Glomerular endothelial cell (primary cell): ENCODE measurements around the gene OR1F1. TPM values are rescaled to one million over a fixed set of nuclear protein-coding genes. Genes with fewer than 3 reads are reported as not detected.
"Not testable (repeated sequence)": the region's sequence is repeated elsewhere in the genome, so short reads cannot be mapped to it uniquely, and the experiment has no call there.

ENCODE experiments used
- DNase-seq: peaks from one replicate; pipeline ENCODE4 v3.0.0-alpha.2; 2011; ENCODE audit warnings: low read depth, low spot score; ENCODE audit errors: extremely low read depth
- total RNA-seq: library from RNA; depleted of rRNA; stranded (reverse); fragments of >200 nt; gene quantifications from 2 replicates; pipeline ENCODE4 v1.2.3, GENCODE V29; 2015

Gene OR1F1
- total RNA-seq, 1 donor from 2014 or later = not detected

DNA sequence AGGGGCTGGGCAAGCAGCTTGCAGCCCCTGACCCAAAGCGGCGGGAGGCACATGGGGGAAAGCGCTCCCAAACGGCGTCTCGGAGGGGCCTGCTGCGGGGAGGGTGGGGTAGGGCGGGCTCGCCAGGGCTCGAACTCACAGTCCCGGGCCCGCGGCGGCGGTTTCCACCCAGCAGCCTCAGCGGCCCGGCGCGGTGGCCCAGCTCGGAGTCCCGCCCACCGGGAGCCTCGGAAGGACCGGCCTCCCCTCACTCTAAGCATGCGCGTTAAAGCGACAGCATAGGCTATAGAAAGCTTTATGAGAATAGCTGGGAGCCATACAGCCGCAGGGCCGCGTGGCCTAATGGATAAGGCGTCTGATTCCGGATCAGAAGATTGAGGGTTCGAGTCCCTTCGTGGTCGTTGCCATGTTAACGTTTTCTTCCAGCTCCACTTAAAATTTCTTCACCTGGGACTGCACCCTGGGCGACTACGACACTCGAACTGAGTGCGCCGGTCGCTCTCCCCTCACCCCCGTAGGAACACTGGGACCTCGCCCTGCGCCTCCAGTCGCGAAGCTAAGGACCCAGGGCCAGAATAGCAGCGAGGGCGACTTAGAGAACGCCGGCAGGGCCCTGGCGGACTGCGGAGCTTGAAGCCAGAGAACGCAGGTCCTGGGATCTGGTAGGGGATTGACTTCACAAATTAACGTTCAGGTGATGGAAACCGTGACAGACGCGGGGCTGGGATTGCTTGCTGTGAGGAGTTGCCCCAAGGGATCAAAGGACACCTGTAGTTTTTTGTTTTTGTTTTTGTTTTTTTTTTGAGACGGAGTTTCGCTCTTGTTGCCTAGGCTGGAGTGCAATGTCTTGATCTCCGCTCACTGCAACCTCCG, 37.4 kb upstream of the OR1F1 start:
- DNase-seq = peak; percentile 84

DNA sequence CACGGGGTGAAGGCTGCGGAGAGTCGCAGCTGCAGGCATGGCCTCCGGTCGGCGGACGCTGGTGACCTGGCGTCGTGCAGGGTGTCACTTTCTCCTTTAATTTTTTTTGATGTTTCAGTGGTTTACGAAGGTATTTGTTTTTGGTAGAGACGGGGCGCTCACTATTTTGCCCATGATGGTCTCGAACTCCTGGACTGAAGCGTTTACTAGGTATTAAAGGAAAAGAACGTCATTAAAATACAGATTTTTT, 36.1 kb upstream of the OR1F1 start:
- DNase-seq = no peak

DNA sequence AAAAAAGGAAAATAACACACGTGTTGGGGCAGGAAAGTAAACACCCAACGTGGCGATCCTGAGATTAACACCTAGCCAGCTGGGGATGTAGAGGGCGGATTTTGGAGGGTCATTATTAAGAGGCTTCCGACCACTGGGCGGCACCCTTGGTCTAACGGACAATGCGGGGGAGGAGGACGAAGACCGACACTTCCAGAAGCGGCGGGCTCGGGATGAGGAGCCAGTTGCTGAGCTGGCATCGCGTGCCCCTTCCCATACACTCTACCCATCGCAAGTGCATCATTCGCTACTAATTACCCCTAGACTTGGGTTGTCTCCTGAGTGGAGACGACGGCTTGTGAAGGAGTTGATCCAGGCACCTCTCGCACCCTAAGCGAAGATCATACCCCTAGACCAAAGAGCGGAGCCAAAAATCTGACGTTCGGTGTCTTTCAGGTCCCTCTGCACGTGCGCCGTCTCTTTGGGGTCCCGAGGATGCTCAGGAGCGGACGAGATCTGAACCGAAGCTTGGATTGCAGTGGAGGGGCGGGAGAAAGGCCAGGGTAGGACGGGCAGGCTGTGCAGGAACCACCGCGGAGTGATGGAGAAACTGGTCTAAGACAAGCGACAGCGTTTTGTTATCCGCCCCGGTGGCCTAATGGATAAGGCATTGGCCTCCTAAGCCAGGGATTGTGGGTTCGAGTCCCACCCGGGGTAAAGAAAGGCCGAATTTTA, 35.6 kb upstream of the OR1F1 start:
- DNase-seq = no peak

DNA sequence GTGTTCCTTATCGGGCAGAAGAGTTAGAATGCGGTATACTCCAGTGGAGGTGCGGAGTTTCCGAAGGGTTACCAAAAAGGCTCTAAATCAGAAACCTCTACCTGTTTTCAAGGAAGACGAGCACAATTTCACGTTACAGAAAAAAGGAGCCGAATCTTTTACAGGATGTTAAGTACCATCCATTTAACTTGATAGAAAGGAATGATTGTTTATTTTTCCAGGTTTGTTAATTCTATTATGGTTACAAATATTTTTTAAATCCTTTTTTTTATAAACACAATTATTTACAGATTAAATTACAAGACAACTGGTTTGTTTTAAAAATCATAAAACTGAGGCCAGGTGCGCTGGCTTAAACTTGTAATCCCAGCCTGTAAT, 35.0 kb upstream of the OR1F1 start:
- DNase-seq = peak; percentile 58

DNA sequence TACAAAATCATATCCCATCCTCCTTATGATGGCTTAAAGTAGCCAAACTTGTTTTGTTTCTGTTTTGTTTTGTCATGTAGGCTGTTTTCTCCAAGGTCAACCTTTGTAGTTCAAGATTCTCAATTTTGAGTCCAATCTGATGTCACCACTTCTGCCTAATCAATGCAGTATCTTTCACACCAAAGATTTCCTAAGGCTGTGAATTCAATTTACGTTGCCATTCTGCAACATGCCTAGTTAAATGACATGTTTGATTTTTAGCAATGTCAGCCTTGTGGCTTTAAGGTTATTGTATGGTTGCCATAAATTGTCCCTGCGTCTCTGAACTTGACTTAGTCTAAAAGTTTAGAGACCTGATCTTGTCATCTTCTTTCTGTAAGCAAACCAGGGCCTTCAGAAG, 32.8 kb upstream of the OR1F1 start:
- DNase-seq = no peak

DNA sequence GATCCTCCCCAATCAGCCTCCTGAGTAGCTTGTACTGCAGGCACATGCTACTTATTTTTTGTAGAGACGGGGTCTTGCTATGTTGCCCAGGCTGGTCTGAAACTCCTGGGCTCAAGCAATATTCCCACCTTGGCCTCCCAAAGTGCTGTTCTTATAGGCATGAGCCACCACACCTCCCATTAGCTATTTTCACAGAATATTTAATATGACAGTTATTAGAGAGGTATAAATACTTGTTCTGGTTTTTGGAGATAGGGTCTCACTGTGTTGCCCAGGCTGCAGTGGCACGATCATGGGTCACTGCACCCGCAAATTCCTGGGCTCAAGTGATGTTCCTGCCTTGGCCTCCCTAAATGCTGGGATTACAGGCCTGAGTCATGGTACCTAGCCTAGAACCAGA, 32.0 kb upstream of the OR1F1 start:
- DNase-seq = no peak

DNA sequence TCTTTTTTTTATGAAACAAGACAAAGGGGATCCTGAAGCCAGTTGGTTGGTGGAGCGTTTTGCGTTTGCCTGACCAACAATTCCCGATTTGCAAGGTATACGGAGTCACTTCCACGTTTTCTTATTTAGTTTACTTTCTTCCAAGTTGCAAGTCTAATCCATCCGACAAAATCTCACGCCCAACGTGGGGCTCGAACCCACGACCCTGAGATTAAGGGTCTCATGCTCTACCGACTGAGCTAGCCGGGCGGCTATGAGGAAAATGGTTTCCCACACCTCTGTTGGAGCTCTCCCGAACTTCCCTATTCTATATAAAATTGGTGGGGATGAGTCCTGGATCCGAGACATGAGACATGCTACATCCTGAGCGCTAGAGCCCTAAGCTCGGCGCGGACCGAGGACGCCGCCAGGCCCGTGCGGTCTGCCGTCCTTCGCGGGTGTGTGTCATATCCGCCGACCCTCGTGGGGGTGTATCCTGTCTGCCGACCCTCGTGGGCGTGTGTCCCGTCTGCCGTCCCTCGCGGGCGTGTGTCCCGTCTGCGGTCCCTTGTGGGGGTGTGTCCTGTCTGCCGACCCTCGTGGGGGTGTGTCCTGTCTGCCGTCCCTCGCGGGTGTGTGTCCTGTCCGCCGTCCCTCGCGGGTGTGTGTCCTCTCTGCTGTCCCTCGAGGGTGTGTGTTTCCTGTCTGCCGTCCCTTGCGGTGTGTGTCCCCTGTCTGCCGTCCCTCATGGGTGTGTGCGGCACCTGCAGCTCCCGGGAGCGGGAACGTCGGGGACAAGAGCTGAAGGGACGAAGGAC, 30.6 kb upstream of the OR1F1 start:
- peak; percentile 77 for DNase-seq

DNA sequence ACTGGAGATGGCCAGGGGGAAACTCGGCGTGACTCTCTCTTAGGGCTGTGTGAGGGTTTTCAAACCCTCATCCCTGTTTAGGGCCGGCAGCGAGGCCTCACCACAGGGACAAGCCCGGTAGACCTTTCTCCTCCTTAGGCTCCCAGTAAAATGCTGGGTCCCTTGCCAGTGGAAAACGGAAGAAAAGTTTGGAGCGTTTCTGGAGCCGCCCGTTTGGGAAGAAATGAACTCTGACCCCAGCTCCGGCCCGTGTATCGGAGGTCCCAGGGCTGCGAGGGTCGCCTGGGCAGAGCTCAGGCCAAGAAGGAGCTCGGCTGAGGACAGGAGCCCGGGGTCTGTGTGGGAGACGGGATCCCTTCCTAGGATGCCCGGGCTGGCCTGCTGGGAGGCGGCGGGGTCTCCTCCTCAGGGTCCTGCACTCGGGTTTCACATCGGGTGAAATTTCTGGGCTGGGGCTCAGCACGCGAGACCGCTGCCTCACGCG, 29.9 kb upstream of the OR1F1 start:
- no peak for DNase-seq

DNA sequence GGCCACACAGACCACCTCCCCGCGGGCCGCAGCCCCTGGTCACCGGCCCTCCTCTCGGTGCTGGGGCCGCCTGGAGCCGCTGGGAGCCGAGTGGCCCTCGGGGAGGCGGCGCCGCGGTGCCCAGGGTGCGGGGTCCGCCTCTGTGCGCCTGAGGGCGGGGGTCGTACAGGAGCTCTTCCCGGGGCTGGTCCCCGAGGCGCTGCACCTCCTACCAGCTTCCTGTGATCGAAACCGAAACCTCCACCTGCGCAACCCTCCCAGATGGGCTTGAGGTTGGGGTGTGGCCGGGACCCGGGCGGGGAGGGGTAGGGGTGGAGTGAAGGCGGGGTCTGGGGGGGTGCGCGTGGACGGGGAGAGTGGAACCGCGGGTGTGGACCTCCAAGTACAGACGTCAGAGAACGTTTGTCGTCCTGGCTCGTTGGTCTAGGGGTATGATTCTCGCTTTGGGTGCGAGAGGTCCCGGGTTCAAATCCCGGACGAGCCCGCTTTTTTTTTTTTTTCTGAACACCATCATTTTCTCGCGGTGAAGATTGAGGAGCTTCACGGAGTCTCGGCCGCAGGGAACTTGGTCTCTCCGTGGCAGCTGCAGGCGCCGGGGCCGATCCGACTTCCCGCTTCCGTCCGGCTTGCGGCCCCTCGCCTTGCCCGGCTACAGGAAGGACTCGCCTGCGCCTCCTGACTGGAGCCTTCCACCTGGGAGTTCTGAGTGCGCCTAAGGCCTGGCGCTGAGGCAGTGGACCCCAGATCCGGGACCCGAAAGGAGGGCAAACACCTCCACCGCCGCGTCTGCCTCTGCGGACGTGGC, 29.3 kb upstream of the OR1F1 start:
- DNase-seq = peak; percentile 50

DNA sequence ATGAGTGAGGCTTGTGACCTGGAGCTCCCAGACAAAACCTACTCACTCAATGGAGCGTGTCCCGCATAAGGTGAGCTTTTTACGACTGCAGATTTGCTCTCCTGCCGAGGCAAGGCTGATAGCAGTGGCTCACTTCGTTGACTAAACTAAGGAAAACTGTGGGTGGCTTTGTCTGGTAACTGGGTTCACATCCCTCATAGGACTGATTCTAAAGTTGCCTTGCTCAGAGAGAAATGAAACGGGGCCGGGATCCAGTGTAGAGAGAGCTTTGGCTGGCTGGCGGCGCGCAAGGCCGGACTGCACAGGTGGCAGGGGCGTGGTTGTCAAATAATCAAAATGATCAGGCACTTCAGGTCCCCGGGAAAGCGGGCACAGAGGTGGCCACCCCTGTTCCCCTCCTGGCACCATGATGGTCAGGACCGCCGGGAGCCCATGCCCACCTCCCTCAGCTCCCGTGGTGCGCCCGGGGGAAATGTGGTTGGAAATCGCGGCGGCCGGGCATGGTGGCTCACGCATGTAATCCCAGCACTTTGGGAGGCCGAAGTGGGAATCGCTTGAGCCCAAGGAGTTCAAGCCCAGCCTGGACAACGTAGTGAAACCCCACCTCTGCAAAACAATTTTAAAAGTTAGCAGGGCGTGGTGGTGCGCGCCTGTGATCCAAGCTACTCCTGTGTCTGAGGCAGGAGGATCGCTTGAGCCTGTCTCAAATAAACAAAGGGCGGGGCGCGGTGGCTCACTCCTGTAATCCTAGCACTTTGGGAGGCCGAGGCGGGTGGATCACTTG, 26.6 kb upstream of the OR1F1 start:
- DNase-seq = no peak

DNA sequence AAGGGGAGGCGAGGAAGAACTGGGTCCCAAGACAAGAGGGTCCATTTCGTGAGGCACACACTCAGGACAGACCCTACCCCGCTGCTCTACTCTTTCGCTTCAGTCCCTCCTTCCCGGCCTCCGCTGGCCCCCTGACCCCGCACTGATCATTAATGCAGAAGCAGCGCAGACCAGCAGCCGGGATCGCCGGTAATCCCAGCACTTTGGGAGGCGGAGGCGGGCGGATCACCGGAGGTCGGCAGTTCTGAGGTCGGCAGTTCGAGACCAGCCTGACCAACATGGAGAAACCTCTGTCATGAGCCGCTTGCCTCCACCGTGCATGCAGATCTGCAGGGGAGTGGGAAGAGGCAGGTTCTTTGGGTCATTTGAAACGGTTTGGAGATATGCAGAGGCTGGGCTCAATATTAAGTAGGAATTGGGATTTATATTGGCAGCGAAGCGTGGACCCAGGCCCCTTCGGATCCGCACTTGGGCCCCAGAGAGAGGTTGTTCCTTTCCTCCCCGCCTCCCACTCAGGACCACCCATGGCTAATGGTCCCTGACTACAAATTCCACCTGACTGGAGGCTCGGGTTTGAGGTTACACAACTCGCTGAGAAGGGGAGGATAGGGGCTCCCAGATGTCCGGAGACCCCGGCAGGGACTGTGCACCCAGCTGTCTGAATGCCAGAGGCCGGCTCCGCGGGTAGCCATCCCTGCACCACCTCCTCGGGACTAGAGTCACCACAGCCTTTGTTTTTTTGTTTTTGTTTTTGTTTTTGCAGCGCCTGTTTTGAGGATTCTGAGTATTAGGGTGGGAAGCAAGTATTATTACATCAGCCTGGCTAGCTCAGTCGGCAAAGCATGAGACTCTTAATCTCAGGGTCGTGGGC, 23.6 kb upstream of the OR1F1 start:
- DNase-seq = no peak

DNA sequence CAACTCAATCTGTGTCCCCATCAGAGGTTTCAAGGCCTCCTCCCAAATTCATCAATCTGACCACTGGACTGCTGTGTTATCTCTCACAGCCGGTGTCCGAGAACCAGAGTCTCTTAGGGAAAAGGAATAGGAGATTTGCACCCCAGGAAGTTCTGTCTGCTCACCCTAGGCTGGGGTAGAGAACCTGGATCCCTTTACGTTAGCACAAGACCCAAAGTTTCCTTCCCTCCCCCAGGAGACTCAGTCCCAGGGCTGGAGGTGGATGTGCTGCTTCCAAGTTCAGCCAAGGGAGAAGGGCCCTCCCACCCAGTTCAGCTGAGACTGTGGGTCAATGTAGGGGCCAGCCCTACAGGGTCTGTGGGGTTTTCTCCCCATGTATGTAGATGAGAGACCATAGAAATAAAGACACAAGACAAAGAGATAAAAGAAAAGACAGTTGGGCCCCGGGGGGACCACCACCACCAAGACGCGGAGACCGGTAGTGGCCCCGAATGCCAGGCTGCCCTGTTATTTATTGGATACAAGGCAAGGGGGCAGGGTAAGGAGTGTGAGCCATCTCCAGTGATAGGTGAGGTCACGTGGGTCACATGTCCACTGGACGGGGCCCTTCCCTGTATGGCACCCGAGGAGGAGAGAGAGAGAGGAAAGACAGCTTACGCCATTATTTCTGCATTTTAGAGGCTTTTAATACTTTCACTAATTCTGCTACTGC, 22.7 kb upstream of the OR1F1 start:
- no peak for DNase-seq

DNA sequence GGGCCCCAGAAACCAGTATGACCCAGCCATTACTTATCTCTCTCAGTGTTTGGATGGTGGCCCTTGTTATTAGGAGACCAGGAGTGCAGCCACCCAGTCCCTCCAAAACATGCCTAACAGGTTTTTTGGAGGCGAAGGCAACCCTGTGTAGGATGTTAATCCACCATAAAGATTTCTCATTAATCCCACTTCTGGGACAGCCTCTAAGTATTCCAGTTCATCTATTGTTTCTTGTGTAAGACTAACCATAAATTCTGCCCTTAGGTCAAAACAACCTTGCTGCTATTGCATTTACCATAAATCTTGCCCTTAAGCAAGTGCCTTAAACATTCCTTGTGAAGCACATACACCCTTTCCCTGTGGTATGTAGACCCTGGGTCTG, 21.5 kb upstream of the OR1F1 start:
- DNase-seq = no peak

DNA sequence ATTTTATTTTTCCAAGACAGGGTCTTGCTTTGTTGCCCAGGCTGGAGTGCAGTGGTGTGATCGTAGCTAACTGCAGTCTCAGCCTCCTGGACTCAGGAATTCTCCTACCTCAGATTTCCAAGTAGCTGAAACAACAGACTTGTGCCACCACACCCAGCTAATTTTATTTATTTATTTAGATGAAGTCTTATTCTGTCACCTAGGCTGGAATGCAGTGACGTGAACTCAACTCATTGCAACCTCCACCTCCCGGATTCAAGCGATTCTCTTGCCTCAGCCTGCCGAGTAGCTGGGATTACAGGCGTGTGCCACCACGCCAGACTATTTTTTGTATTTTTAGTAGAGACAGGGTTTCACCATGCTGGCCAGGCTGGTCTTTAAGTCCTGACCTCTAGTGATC, 19.3 kb upstream of the OR1F1 start:
- DNase-seq = not testable (repeated sequence)

DNA sequence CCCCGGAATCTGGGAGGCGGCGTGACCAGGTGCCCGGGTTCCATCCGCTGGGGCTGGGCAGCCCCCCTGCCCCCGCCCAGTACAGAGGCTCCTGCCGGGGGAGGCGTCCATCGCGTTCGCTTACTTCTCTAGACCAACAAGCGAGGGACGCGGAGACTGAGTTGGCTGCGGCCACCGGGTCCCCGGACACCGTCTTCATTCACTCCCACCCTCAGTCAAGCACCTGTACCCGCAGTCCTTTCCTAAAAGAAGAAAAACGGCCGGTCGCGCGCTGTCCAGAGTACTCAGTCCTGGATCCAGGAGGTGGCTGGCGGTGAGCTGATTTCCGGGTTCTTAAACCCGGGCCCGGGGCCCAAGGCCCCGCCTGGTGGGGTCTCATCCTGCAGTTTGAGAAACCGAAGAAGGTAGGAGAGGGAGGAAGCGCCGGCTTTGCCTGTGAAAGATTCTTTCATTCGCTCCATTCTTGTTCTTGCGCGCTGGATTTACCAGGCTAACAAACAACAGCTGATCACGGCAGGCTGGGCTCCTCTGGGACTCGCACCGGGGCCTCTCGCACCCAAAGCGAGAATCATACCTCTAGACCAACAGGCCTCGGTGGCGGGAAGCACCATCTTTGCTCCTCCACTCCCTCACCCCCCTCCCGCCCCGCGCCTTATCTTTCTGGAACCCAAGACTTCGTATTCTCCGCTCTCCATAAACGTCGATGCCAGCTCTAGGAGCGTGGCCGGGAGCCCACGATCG, 17.4 kb upstream of the OR1F1 start:
- no peak for DNase-seq

DNA sequence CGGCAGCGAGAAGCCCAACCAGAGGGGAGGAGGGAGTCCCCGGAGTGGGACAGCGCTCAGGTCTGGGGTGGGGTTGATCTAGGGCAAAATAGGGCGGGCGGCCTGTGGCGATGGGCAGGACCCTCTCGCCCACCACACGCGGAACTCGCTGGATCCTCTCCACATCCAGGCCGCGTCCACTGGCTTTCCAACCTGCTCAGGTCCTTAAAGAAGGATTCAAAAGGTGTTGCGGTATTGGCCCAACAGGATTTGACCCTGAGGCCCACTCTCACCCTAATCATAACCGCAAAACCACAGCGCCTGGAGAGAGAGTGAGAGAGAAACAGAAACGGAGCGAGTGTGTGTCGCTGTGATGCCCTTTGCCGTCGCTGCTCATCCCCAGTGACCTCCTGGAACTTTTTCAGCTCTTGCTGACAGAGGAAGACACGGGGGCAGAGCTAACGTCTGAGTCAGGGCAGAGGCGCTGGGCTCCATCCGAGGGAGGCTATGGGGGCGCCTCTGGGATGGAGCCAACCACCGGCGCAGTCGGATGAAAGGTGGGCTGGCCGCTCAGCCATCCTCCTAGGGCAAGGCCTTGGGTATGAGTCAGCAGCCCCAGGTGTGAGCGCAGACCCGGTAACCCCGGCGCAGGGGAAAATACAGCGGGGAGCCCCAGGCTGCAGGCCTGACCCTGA, 16.7 kb upstream of the OR1F1 start:
- no peak for DNase-seq
